HFF-Myc (cell line): ENCODE data around the gene MGST2.

Experiments used
- DNase-seq: peaks from one replicate; pipeline ENCODE4 v3.0.0-alpha.2; 2011; ENCODE audit warnings: low read depth; ENCODE audit errors: extremely low read depth
- H3K4me3 ChIP-seq: replicated peaks from 2 replicates; pipeline ENCODE4 v1.5.1; 2011; ENCODE audit warnings: low read depth, mild to moderate bottlenecking, control low read depth, low read length
- CTCF ChIP-seq: IDR thresholded peaks from 2 replicates; pipeline ENCODE4 v1.5.1; 2012; ENCODE audit warnings: mild to moderate bottlenecking, low read depth, low read length, control low read depth; ENCODE audit errors: missing control alignments

Gene MGST2

DNA sequence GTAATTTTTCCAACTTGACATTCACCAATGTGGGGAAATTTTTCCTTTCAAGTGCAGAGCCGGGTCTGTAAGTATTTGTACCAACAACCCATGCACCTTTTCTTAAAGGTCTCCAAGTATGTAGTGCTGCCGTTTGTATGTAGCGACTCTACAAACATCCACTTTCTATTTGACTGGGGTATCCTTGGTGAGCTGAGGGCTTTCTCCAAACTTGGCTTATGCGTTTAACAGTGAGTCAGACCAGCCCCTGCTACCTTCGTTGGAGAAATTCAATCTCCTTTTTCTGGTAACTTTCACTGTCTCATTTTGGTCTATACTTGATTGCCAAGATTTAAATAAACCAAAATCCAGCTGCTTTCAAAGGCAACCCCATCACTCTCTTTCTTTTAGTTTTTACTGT lies 34.9 kb downstream of the MGST2 start:
- no peak for TF ChIP-seq CTCF
- no peak for DNase-seq
- H3K4me3 ChIP-seq = no peak overlapping the region

DNA sequence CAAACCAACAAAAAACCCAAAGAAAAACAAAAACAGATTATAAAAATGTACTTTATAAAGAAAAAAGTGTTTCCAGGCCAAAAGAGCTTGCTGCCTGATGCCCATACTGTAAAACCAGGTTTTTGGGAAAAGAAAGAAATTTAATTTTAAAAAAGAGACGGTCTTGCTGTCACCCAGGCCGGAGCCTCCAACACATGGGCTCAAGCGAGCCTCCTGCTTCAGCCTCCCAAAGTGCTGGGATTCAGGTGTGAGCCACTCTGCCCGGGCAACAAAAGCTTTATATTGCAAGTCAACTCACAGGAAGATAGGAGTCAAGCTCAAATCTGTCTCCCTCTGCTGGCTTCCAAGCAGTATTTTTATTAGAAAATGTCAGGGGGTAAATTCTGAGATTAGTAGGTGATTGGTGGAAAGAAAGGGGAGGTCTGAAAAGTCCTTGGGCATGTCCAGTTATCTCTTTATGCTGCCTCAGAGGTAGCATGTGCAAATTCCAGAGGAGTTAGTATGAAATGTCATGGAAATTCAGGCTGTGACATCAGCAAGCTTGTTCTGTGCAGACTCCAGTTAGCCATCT lies 39.4 kb downstream of the MGST2 start:
- no peak overlapping the region for H3K4me3 ChIP-seq
- no peak for DNase-seq
- no peak for TF ChIP-seq CTCF

GRCh38 chr4:139709660-139710059 lies 44.0 kb downstream of the MGST2 start:
- TF ChIP-seq CTCF = no peak
- H3K4me3 ChIP-seq = no peak overlapping the region
- no peak for DNase-seq

- H3K4me3 ChIP-seq = no peak overlapping the region
- TF ChIP-seq CTCF = no peak
- no peak for DNase-seq
Measured at GRCh38 chr4:139710073-139710472, 44.5 kb downstream of the MGST2 start.

GRCh38 chr4:139711461-139711860 lies 45.8 kb downstream of the MGST2 start:
- no peak overlapping the region for H3K4me3 ChIP-seq
- no peak for DNase-seq
- TF ChIP-seq CTCF = no peak

DNA sequence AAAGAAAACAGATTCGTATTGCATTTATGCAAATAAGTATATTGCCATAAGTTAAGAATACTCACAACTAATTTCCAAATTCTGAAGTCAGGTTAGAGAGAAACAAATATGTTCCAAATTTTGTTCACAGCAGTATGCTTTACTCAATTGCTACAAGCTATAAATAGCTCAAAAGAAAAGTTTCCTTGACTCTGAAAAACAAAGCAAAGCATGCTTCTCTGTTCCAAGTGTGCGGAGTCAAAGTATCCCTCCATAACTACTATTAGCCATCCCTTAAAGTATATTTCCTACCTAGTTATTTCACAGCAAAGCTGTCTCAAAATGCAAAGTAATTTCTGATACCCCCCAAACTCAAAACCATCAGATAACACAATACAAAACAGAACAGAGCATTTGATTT lies 47.3 kb downstream of the MGST2 start:
- H3K4me3 ChIP-seq = no peak overlapping the region
- DNase-seq = no peak
- TF ChIP-seq CTCF = no peak

DNA sequence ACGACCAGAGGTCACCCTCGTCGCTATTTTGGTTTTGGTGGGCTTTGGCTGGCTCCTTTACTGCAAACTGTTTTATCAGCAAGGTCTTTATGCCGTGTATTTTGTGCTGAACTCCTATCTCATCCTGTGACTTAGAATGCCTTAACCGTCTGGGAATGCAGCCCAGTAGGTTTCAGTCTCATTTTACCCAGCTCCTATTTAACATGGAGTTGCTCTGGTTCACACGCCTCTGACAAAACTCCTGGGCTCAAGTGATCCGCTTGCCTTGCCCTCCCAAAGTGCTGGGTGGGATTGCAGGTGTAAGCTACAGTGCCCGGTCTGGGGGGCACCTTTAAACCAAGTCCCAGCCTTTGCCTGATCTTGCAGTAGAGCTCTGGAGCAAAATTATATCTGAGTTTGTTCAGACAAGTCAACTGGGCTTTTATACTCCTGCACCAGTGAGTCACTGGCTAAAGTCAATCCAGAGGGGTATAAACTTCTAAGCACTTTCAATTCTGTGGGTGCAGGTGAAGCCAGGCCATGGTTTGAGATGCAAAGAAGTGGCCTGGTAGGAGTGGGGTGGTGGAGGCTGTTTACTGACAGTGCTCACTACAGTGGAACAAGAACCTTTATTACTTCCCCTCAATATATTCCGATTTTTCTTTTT lies 50.2 kb downstream of the MGST2 start:
- H3K4me3 ChIP-seq = no peak overlapping the region
- DNase-seq = no peak
- TF ChIP-seq CTCF = no peak
